Fibroblast of peridontal ligament (primary cell): ENCODE measurements around the gene ARMC5.
A peak's percentile ranks its signal among the peaks of the same experiment; 100 is the strongest.
"Not testable (repeated sequence)": the region's sequence is repeated elsewhere in the genome, so short reads cannot be mapped to it uniquely, and the experiment has no call there.

Experiments used
- DNase-seq: peaks from one replicate; pipeline ENCODE4 v3.0.0-alpha.2; 2010; ENCODE audit errors: extremely low read depth

ARMC5 gene

GRCh38 chr16:31499928-31500327 is 40.6 kb downstream of the ARMC5 start:
- DNase-seq = no peak

DNA sequence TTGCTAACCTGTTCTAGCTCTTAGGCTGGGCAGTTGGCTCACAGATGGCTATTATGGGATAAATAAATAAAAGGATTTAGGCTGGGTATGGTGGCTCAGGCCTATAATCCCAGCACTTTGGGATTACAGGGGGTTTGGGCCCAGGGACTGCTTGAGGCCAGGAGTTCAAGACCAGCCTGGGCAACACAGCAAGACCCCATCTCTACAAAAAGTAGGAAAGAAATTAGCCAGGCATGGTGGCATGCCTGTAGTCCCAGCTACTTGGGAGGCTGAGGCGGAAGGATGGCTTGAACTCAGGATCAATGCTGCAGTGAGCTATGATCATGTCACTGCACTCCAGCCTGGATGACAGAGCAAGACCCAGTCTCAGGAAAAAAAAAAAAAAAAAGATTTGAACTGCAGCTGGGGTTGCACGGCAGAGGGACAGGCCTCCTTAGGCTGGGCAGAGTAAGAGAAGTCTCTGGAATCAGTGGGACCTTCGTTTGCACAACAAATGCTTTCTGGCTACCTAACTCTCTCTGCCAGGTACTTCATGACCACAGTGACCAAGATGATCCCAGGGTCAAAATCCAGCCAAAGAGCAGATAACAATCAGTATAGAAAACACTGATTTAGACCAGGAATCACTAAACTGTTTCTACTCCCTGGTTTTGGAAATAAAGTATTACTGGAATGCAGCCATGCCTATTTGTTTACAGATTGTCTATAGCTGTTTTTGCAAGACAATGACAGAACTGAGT is 42.1 kb downstream of the ARMC5 start:
- no peak for DNase-seq

DNA sequence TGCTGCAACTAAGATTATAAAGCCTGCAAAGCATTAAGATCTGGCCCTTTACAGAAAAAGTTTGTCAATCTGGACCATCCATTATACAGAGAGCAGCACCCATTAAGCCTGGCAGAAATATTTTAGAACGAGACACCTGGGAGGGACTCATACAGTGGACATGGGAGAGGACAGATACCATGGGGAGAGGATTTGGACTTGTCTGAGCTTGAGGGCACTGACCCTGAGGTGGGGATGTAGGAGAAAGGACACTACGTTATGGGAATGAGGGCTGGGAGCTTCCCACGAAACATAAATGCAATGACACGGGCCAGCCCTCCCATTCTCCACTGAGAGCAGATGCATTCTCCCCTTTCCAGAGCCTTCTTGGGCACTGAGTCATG is 42.7 kb downstream of the ARMC5 start:
- DNase-seq = no peak

- peak; percentile 75 for DNase-seq
These were observed 43.7 kb downstream of the ARMC5 start for GRCh38 chr16:31502981-31503380.

GRCh38 chr16:31503555-31503954 is 44.3 kb downstream of the ARMC5 start:
- not testable (repeated sequence) for DNase-seq

DNA sequence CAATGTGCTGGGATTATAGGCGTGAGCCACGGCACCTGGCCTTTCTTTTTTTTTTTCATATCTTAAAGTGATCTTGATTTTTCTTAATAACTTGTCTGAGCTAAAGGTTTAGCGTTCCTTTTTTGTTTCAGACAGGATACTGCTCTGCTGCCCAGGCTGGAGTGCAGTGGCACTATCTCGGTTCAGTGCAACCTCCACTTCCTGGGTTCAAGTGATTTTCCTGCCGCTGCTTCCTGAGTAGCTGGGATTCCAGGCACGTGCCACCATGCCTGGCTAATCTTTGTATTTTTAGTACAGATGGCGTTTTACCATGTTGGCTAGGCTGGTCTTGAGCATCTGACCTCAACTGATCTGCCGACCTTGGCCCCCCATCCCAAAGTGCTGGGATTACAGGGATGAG is 44.9 kb downstream of the ARMC5 start:
- no peak for DNase-seq

GRCh38 chr16:31505483-31505882 is 46.2 kb downstream of the ARMC5 start:
- no peak for DNase-seq

GRCh38 chr16:31507617-31507928 is 48.3 kb downstream of the ARMC5 start:
- DNase-seq = no peak

DNA sequence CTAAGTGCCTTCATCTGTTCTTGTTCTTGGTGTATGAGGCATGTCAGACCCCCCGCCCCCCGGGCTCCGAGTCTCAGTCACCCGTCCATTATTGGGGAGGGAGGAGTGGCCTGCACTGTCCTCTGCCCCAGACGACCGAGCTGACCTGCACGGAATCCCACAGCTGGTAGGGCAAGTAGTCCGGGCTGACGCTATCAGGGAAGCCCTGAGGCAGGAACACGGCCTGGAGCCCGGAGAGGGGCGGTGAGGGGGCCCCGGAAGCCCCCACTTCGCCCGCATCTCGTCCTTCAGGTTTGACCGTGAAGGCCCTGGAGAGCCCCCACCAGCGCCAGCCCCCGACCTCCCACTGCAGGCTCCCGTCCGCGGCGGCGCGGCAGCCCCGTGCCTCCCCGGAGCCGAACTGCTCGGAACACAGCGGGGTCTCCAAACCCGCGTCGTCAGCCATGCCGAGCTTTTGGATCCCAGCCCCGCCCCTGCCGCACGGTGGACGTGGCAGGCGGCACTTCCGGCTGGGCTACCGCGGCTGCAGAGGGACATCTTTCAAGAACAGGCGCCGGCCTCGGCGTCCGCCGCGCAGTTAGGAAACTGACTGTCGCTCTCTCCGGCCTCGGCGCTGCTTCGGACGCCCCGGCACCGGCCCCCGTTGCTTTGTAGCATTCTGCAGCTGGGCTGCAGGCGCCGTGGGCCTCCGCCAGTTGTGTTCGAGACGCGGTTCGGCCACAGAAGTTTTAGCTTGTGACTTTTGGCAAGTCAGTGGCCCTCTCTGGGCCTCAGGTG is 48.8 kb downstream of the ARMC5 start, which contains the start of gene RUSF1:
RUSF1 (minus strand) TSS at position 463 of the 777 bp plus-strand sequence; CDS start at position 445, 18 bp downstream.
- peak; percentile 85 for DNase-seq

GRCh38 chr16:31508706-31509195 is 49.5 kb downstream of the ARMC5 start:
- peak; percentile 77 for DNase-seq

- peak; percentile 92 for DNase-seq
These were observed 53.8 kb downstream of the ARMC5 start for GRCh38 chr16:31513126-31513525.

- DNase-seq = no peak
These were observed 54.6 kb downstream of the ARMC5 start for GRCh38 chr16:31513884-31514283.
